ENCODE measurements around the gene DNAJC28. TPM values are rescaled to one million over a fixed set of nuclear protein-coding genes. Genes with fewer than 3 reads are reported as not detected.
A peak's percentile ranks its signal among the peaks of the same experiment; 100 is the strongest.

Gene DNAJC28
- total and polyA plus RNA-seq, 4 donors = 5.4 to 6.2 (median 5.8) TPM

DNA sequence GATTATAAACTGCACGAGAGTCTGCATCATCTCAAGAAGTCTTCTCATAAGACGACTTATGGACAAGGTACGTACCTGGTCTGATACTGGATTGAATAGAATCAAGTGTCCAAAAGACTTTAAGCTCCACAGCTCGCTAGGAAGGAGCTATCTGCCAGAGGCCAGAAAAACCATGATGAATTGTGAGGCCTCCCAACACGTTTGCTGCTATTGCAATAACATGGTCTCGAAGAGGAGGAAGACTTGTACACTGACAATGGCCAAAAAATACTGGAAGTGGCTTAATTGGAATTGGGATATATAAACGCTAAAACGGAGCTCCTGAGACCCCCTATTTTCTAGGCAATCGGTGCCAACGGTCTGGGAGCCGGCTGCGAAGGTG, 534 bp downstream of the DNAJC28 start:
- H3K27me3 ChIP-seq (ENCODE audit: control insufficient read depth, insufficient read depth, low read length) = no peaks in the 10 kb centered on the region
- H3K4me1 ChIP-seq (ENCODE audit: control insufficient read depth, insufficient read depth, low read length) = peaks cover 4% of the 10 kb centered on the region
- peak overlapping the region; percentile 80 for H3K4me3 ChIP-seq (ENCODE audit: low read depth, low read length)
- 7% methylated on average over 9 of the region's 12 CpGs for WGBS (ENCODE audit: insufficient coverage)
- H3K27ac ChIP-seq (ENCODE audit: low read depth, low read length) = peak overlapping the region; percentile 80
- H3K36me3 ChIP-seq (ENCODE audit: control insufficient read depth, insufficient read depth, low read length) = no peaks in the 10 kb centered on the region
- H3K9me3 ChIP-seq (ENCODE audit: control insufficient read depth, insufficient read depth, low read length) = no peaks in the 10 kb centered on the region
- DNase-seq (ENCODE audit: low read depth in 4 of 6, low spot score in 6 of 6) = peak in 2 of 6 donors; percentile 8 to 46

DNA sequence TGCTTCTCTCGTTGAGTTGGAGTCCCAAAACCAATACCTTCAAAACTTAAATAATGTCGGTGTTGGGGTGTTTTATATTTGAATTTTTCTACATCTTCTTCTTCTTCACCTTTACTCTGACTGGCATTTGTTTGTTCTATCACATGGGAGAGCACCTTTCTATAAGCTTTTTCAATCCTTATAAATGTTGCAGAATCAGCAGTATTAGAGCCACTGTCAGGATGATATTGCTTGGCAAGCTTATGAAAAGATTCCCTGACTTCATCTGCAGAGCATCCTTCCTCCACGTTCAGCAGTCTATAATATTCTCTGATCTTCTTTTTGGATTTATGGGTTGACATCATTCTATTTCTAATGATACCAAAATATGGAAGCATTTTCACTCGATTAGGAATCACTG, 2.6 kb downstream of the DNAJC28 start:
- no peak overlapping the region for H3K27ac ChIP-seq (ENCODE audit: low read depth, low read length)
- H3K4me1 ChIP-seq (ENCODE audit: control insufficient read depth, insufficient read depth, low read length) = peaks cover 4% of the 10 kb centered on the region
- DNase-seq (ENCODE audit: low read depth in 4 of 6, low spot score in 6 of 6) = no peak
- no peaks in the 10 kb centered on the region for H3K27me3 ChIP-seq (ENCODE audit: control insufficient read depth, insufficient read depth, low read length)
- no CpG with 5 or more reads among the region's 4 CpGs for WGBS (ENCODE audit: insufficient coverage)
- H3K36me3 ChIP-seq (ENCODE audit: control insufficient read depth, insufficient read depth, low read length) = no peaks in the 10 kb centered on the region
- H3K4me3 ChIP-seq (ENCODE audit: low read depth, low read length) = no peak overlapping the region
- no peaks in the 10 kb centered on the region for H3K9me3 ChIP-seq (ENCODE audit: control insufficient read depth, insufficient read depth, low read length)

- no peak overlapping the region for H3K4me3 ChIP-seq (ENCODE audit: low read depth, low read length)
- no peak for DNase-seq (ENCODE audit: low read depth in 4 of 6, low spot score in 6 of 6)
- 100% methylated on average over 1 of the region's 5 CpGs for WGBS (ENCODE audit: insufficient coverage)
- no peaks in the 10 kb centered on the region for H3K27me3 ChIP-seq (ENCODE audit: control insufficient read depth, insufficient read depth, low read length)
- H3K27ac ChIP-seq (ENCODE audit: low read depth, low read length) = no peak overlapping the region
- peaks cover 4% of the 10 kb centered on the region for H3K4me1 ChIP-seq (ENCODE audit: control insufficient read depth, insufficient read depth, low read length)
- H3K9me3 ChIP-seq (ENCODE audit: control insufficient read depth, insufficient read depth, low read length) = no peaks in the 10 kb centered on the region
- H3K36me3 ChIP-seq (ENCODE audit: control insufficient read depth, insufficient read depth, low read length) = no peaks in the 10 kb centered on the region
Observed at GRCh38 chr21:33487996-33488395, 3.5 kb downstream of the DNAJC28 start.

GRCh38 chr21:33481314-33481943, 10.1 kb downstream of the DNAJC28 start:
- Histone ChIP-seq H3K36me3 (ENCODE audit: control insufficient read depth, insufficient read depth, low read length) (no peaks in the 10 kb centered on the region), H3K27ac (ENCODE audit: low read depth, low read length) (no peak overlapping the region), H3K4me1 (ENCODE audit: control insufficient read depth, insufficient read depth, low read length) (peaks cover 11% of the 10 kb centered on the region), H3K27me3 (ENCODE audit: control insufficient read depth, insufficient read depth, low read length) (no peaks in the 10 kb centered on the region), H3K4me3 (ENCODE audit: low read depth, low read length) (no peak overlapping the region), H3K9me3 (ENCODE audit: control insufficient read depth, insufficient read depth, low read length) (no peaks in the 10 kb centered on the region)
- DNase-seq (ENCODE audit: low read depth in 4 of 6, low spot score in 6 of 6) = no peak
- WGBS (ENCODE audit: insufficient coverage) = 90% methylated on average over 8 of the region's 9 CpGs

GRCh38 chr21:33480481-33481103, 10.9 kb downstream of the DNAJC28 start:
- WGBS (ENCODE audit: insufficient coverage) = 32% methylated on average over 11 of the region's 17 CpGs
- DNase-seq (ENCODE audit: low read depth in 4 of 6, low spot score in 6 of 6) = no peak
- H3K4me3 ChIP-seq (ENCODE audit: low read depth, low read length) = peak overlapping the region; percentile 68
- no peaks in the 10 kb centered on the region for H3K9me3 ChIP-seq (ENCODE audit: control insufficient read depth, insufficient read depth, low read length)
- peak overlapping the region; percentile 85 for H3K27ac ChIP-seq (ENCODE audit: low read depth, low read length)
- no peaks in the 10 kb centered on the region for H3K27me3 ChIP-seq (ENCODE audit: control insufficient read depth, insufficient read depth, low read length)
- peaks cover 11% of the 10 kb centered on the region for H3K4me1 ChIP-seq (ENCODE audit: control insufficient read depth, insufficient read depth, low read length)
- no peaks in the 10 kb centered on the region for H3K36me3 ChIP-seq (ENCODE audit: control insufficient read depth, insufficient read depth, low read length)

DNA sequence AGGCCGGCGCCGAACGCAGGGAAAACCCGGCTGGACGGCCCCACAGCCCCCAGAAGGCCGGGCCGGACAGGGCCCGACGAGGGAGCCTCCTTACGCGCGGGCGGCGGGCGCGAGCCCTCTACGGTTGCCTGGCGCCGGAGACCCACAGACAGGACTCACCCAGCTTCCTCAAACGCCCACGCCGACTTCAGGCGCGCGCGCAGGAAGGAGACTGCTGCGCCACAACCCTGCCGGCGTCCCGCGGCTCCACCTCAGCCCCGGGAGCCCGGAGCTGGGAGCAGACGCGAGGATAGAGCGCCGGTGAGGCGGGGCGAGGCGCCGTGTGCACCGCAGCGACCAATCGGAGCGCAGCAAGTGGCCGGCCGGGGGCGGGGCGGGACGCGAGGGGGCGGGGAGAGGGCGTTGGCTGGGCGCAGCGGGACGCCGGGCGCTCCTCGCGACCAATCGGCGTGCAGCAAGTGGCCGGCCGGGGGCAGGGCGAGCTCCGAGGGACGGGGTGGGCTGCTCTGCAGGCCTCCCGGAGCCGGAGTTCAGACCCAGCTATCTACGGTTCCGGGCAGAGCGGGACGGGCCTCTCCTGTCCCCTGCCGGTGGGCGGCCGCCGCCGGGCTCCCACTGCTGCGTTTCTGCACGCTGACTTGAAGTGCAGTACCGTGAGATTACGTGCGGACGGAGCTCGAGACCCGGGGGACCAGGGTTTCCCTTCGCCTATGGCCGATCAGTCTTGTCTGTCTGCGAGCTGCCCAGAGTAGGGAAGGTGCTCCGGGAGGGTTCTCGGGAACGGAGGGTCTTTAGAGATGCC, 11.6 kb downstream of the DNAJC28 start, which contains the start of gene TMEM50B:
Gene TMEM50B (minus strand): TSS at position 296 of the 802 bp plus-strand sequence. CDS start 11,089 bp downstream, outside the sequence.
- DNase-seq (ENCODE audit: low read depth in 4 of 6, low spot score in 6 of 6) = peak; percentile 82 to 98 (median 88)
- peak within 1 kb of the TSS; percentile 81 for H3K4me3 ChIP-seq (ENCODE audit: low read depth, low read length)
- H3K9me3 ChIP-seq (ENCODE audit: control insufficient read depth, insufficient read depth, low read length) = no peaks in the 10 kb centered on the region
- H3K27ac ChIP-seq (ENCODE audit: low read depth, low read length) = peak within 1 kb of the TSS; percentile 85
- 0% methylated on average over 85 of the region's 93 CpGs for WGBS (ENCODE audit: insufficient coverage)
- H3K36me3 ChIP-seq (ENCODE audit: control insufficient read depth, insufficient read depth, low read length) = no peaks in the 10 kb centered on the region
- no peaks in the 10 kb centered on the region for H3K27me3 ChIP-seq (ENCODE audit: control insufficient read depth, insufficient read depth, low read length)
- H3K4me1 ChIP-seq (ENCODE audit: control insufficient read depth, insufficient read depth, low read length) = peaks cover 11% of the 10 kb centered on the region

DNA sequence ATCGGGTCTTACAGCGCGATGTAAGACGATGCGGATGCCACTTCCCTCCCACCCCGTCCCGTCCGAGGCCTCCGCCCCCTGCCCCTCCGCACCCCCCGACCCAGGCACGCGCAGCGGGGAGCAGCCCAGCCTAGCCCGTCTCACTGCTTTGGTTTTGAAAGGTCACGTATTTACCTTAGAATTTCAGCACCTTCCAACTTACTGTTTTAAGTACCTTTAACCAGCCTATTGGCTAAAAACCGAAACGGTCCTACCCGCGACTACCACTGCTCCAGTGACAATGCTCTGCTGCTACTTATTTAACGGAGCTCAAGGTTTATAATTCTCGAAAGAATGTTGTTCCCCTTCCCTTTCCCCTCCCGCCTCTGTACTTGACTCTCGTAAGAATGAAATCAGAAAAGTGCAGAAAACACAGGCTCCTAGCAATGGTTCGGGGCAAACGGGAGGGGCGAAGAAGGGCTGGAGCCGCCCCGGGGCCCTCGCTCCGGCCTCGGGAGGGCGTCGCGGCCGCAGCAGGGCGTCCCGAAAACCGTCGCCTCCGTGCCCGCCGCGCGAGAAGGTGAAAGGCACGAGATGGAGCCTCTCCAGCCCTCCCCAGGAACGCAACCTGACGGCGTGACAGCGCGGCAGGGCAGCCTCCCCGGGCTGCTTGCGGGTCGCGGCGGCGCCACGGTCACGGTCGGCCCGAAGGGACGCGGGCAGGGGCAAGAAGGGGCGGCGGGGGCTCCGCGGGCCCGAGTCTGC, 12.4 kb downstream of the DNAJC28 start:
- H3K9me3 ChIP-seq (ENCODE audit: control insufficient read depth, insufficient read depth, low read length) = no peaks in the 10 kb centered on the region
- H3K4me3 ChIP-seq (ENCODE audit: low read depth, low read length) = peak overlapping the region; percentile 81
- WGBS (ENCODE audit: insufficient coverage) = under 1% methylated on average over 63 of the region's 68 CpGs
- peaks cover 11% of the 10 kb centered on the region for H3K4me1 ChIP-seq (ENCODE audit: control insufficient read depth, insufficient read depth, low read length)
- H3K36me3 ChIP-seq (ENCODE audit: control insufficient read depth, insufficient read depth, low read length) = no peaks in the 10 kb centered on the region
- H3K27ac ChIP-seq (ENCODE audit: low read depth, low read length) = peak overlapping the region; percentile 84
- DNase-seq (ENCODE audit: low read depth in 4 of 6, low spot score in 6 of 6) = peak in 4 of 6 donors; percentile 5 to 53 (median 40)
- no peaks in the 10 kb centered on the region for H3K27me3 ChIP-seq (ENCODE audit: control insufficient read depth, insufficient read depth, low read length)

GRCh38 chr21:33478182-33478581, 13.3 kb downstream of the DNAJC28 start:
- no peaks in the 10 kb centered on the region for H3K9me3 ChIP-seq (ENCODE audit: control insufficient read depth, insufficient read depth, low read length)
- no peak overlapping the region for H3K27ac ChIP-seq (ENCODE audit: low read depth, low read length)
- H3K36me3 ChIP-seq (ENCODE audit: control insufficient read depth, insufficient read depth, low read length) = no peaks in the 10 kb centered on the region
- peak overlapping the region; percentile 81 for H3K4me3 ChIP-seq (ENCODE audit: low read depth, low read length)
- H3K4me1 ChIP-seq (ENCODE audit: control insufficient read depth, insufficient read depth, low read length) = peaks cover 11% of the 10 kb centered on the region
- DNase-seq (ENCODE audit: low read depth in 4 of 6, low spot score in 6 of 6) = no peak
- 61% methylated on average over 9 of the region's 9 CpGs for whole genome bisulfite sequencing (ENCODE audit: insufficient coverage)
- no peaks in the 10 kb centered on the region for H3K27me3 ChIP-seq (ENCODE audit: control insufficient read depth, insufficient read depth, low read length)

GRCh38 chr21:33477066-33477465, 14.4 kb downstream of the DNAJC28 start:
- DNase-seq (ENCODE audit: low read depth in 4 of 6, low spot score in 6 of 6) = no peak
- Histone ChIP-seq H3K36me3 (ENCODE audit: control insufficient read depth, insufficient read depth, low read length) (no peaks in the 10 kb centered on the region), H3K27me3 (ENCODE audit: control insufficient read depth, insufficient read depth, low read length) (no peaks in the 10 kb centered on the region), H3K4me3 (ENCODE audit: low read depth, low read length) (no peak overlapping the region), H3K9me3 (ENCODE audit: control insufficient read depth, insufficient read depth, low read length) (no peaks in the 10 kb centered on the region), H3K4me1 (ENCODE audit: control insufficient read depth, insufficient read depth, low read length) (peaks cover 11% of the 10 kb centered on the region), H3K27ac (ENCODE audit: low read depth, low read length) (no peak overlapping the region)
- 100% methylated on average over 3 of the region's 7 CpGs for WGBS (ENCODE audit: insufficient coverage)

Measured in spinal cord (tissue), 10 donors.